ENCODE measurements around the gene STXBP2.

The STXBP2 gene

GRCh38 chr19:7600721-7601120 lies 36.2 kb upstream of the STXBP2 start:
- Histone ChIP-seq H2AFZ (ENCODE audit: low read depth, low read length) (no peak overlapping the region), H3K9ac (ENCODE audit: low read length) (no peak overlapping the region), H3K36me3 (replicated peaks; ENCODE audit: low read depth, low read length) (no peaks in the 10 kb centered on the region), H4K20me1 (ENCODE audit: insufficient read depth, low read length) (no peaks in the 10 kb centered on the region), H3K79me2 (ENCODE audit: low read length) (no peaks in the 10 kb centered on the region), H3K4me1 (ENCODE audit: low read length) (no peaks in the 10 kb centered on the region), H3K27ac (ENCODE audit: low read length) (no peak overlapping the region), H3K4me3 (ENCODE audit: low read length) (no peak overlapping the region), H3K27me3 (ENCODE audit: low read depth, low read length) (no peaks in the 10 kb centered on the region), H3K9me3 (ENCODE audit: insufficient read depth, low read length) (no peaks in the 10 kb centered on the region), H3K4me2 (ENCODE audit: low read length) (no peak overlapping the region)
- no peak for TF ChIP-seq EZH2phosphoT487 (IDR thresholded peaks at IDR 0.05; ENCODE audit: low read depth)
- TF ChIP-seq CTCF (IDR thresholded peaks at IDR 0.05; ENCODE audit: low read depth, low read length) = no peak

GRCh38 chr19:7602240-7602934 lies 34.5 kb upstream of the STXBP2 start:
- H3K9me3 ChIP-seq (ENCODE audit: insufficient read depth, low read length) = no peaks in the 10 kb centered on the region
- H4K20me1 ChIP-seq (ENCODE audit: insufficient read depth, low read length) = no peaks in the 10 kb centered on the region
- no peak overlapping the region for H3K4me3 ChIP-seq (ENCODE audit: low read length)
- H3K79me2 ChIP-seq (ENCODE audit: low read length) = no peaks in the 10 kb centered on the region
- no peak overlapping the region for H3K9ac ChIP-seq (ENCODE audit: low read length)
- H3K4me2 ChIP-seq (ENCODE audit: low read length) = no peak overlapping the region
- no peak overlapping the region for H2AFZ ChIP-seq (ENCODE audit: low read depth, low read length)
- no peak overlapping the region for H3K27ac ChIP-seq (ENCODE audit: low read length)
- TF ChIP-seq EZH2phosphoT487 (IDR thresholded peaks at IDR 0.05; ENCODE audit: low read depth) = no peak
- no peak for TF ChIP-seq CTCF (IDR thresholded peaks at IDR 0.05; ENCODE audit: low read depth, low read length)
- H3K36me3 ChIP-seq (replicated peaks; ENCODE audit: low read depth, low read length) = no peaks in the 10 kb centered on the region
- H3K27me3 ChIP-seq (ENCODE audit: low read depth, low read length) = no peaks in the 10 kb centered on the region
- no peaks in the 10 kb centered on the region for H3K4me1 ChIP-seq (ENCODE audit: low read length)

- Histone ChIP-seq H3K79me2 (ENCODE audit: low read length) (no peaks in the 10 kb centered on the region), H3K27me3 (ENCODE audit: low read depth, low read length) (no peaks in the 10 kb centered on the region), H3K9ac (ENCODE audit: low read length) (no peak overlapping the region), H3K36me3 (replicated peaks; ENCODE audit: low read depth, low read length) (no peaks in the 10 kb centered on the region), H3K27ac (ENCODE audit: low read length) (no peak overlapping the region), H3K9me3 (ENCODE audit: insufficient read depth, low read length) (no peaks in the 10 kb centered on the region), H4K20me1 (ENCODE audit: insufficient read depth, low read length) (no peaks in the 10 kb centered on the region), H2AFZ (ENCODE audit: low read depth, low read length) (no peak overlapping the region), H3K4me1 (ENCODE audit: low read length) (no peaks in the 10 kb centered on the region), H3K4me3 (ENCODE audit: low read length) (no peak overlapping the region), H3K4me2 (ENCODE audit: low read length) (no peak overlapping the region)
- TF ChIP-seq CTCF (IDR thresholded peaks at IDR 0.05; ENCODE audit: low read depth, low read length) (no peak), EZH2phosphoT487 (IDR thresholded peaks at IDR 0.05; ENCODE audit: low read depth) (no peak)
Observed at GRCh38 chr19:7602935-7603497, 33.9 kb upstream of the STXBP2 start.

GRCh38 chr19:7603919-7604318 lies 33.0 kb upstream of the STXBP2 start:
- no peaks in the 10 kb centered on the region for H3K79me2 ChIP-seq (ENCODE audit: low read length)
- H3K4me1 ChIP-seq (ENCODE audit: low read length) = no peaks in the 10 kb centered on the region
- H4K20me1 ChIP-seq (ENCODE audit: insufficient read depth, low read length) = no peaks in the 10 kb centered on the region
- no peak overlapping the region for H3K9ac ChIP-seq (ENCODE audit: low read length)
- TF ChIP-seq CTCF (IDR thresholded peaks at IDR 0.05; ENCODE audit: low read depth, low read length) = no peak
- no peak for TF ChIP-seq EZH2phosphoT487 (IDR thresholded peaks at IDR 0.05; ENCODE audit: low read depth)
- H3K4me2 ChIP-seq (ENCODE audit: low read length) = no peak overlapping the region
- no peak overlapping the region for H3K27ac ChIP-seq (ENCODE audit: low read length)
- no peaks in the 10 kb centered on the region for H3K9me3 ChIP-seq (ENCODE audit: insufficient read depth, low read length)
- no peak overlapping the region for H2AFZ ChIP-seq (ENCODE audit: low read depth, low read length)
- no peaks in the 10 kb centered on the region for H3K27me3 ChIP-seq (ENCODE audit: low read depth, low read length)
- no peaks in the 10 kb centered on the region for H3K36me3 ChIP-seq (replicated peaks; ENCODE audit: low read depth, low read length)
- H3K4me3 ChIP-seq (ENCODE audit: low read length) = no peak overlapping the region
